Activated T-helper 17 cell treated with anti-CD3 and anti-CD28 coated beads, Interleukin-2, amount 50 U/mL, for 72 hours (primary cell): Measurements from ENCODE around the gene SENP6. TPM values are rescaled to one million over a fixed set of nuclear protein-coding genes. Genes with fewer than 3 reads are reported as not detected.
"Not testable (repeated sequence)": the region's sequence is repeated elsewhere in the genome, so short reads cannot be mapped to it uniquely, and the experiment has no call there.

ENCODE experiments used
- ATAC-seq: fragments of 150-1000 bp; cut with Tn5 transposase; replicated peaks from 2 replicates; pipeline ENCODE4 v1.10.0; 2021; ENCODE audit warnings: mild to moderate bottlenecking, moderate library complexity
- H3K27ac Mint-ChIP-seq: one replicate; pipeline ENCODE4 v1.8.0; 2022; ENCODE audit warnings: mixed read lengths
- H3K27me3 Mint-ChIP-seq: one replicate; pipeline ENCODE4 v1.8.0; 2022; ENCODE audit warnings: mixed read lengths
- H3K36me3 Mint-ChIP-seq: one replicate; pipeline ENCODE4 v1.8.0; 2022; ENCODE audit warnings: low read depth, mild to moderate bottlenecking, mixed read lengths
- H3K4me1 Mint-ChIP-seq: one replicate; pipeline ENCODE4 v1.8.0; 2022; ENCODE audit warnings: mixed read lengths
- H3K4me3 Mint-ChIP-seq: one replicate; pipeline ENCODE4 v1.8.0; 2022; ENCODE audit warnings: mild to moderate bottlenecking, mixed read lengths
- H3K9me3 Mint-ChIP-seq: one replicate; pipeline ENCODE4 v1.8.0; 2022; ENCODE audit warnings: mixed read lengths
- total RNA-seq, 2 donors: library from RNA; stranded (reverse); gene quantifications; one replicate each; pipeline ENCODE4 v1.2.3, GENCODE V29; 2022

Gene SENP6
- total RNA-seq, 2 donors from 2014 or later = 60.0 to 68.3 TPM

DNA sequence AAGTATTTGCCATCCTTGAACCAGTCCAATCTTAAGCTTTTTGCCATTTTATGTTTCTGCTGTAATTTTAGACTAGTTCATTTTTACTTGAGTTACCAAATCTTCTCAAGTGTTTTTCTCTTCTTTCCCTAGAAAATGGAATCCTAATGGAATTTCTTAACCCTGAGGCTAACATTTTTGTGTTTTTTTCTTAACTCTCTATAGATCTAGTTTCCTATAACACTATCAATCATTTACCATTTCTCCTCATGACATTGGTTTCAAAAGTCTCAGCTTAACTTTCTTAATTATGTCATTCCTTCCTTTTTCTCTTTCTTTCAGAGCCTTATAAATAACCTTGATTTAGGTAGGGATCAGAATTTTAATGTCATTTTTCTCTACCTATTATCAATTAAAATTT is 54.8 kb downstream of the SENP6 start:
- H3K27me3 Mint-ChIP-seq = no peaks in the 10 kb centered on the region
- H3K36me3 Mint-ChIP-seq = peaks cover 94% of the 10 kb centered on the region
- no peaks in the 10 kb centered on the region for H3K4me1 Mint-ChIP-seq
- no peak overlapping the region for H3K27ac Mint-ChIP-seq
- H3K4me3 Mint-ChIP-seq = no peak overlapping the region
- no peaks in the 10 kb centered on the region for H3K9me3 Mint-ChIP-seq
- no peak for ATAC-seq

DNA sequence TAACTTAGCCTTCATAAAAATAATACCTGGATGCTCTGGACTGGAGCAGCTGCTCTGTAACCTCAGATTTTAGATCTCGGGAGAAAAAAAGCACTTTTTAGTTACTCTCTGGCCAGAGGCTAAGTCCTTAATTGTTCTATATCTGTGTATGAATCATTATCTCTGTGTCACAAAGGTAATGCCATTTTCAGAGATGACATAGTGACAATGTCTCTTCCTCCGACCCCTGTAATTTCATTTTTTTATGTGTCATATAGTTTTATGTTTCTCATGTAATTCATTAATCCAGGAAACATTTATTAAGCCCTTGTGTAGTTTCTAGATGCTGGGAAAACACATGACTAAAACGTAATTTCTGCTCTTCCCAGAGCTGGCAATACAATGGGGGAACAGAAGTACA is 55.6 kb downstream of the SENP6 start:
- peaks cover 94% of the 10 kb centered on the region for H3K36me3 Mint-ChIP-seq
- H3K4me3 Mint-ChIP-seq = no peak overlapping the region
- no peaks in the 10 kb centered on the region for H3K4me1 Mint-ChIP-seq
- H3K27ac Mint-ChIP-seq = peak overlapping the region; percentile 1
- no peaks in the 10 kb centered on the region for H3K9me3 Mint-ChIP-seq
- no peaks in the 10 kb centered on the region for H3K27me3 Mint-ChIP-seq
- no peak for ATAC-seq

GRCh38 chr6:75666592-75666991 is 64.9 kb downstream of the SENP6 start:
- H3K27ac Mint-ChIP-seq = no peak overlapping the region
- no peaks in the 10 kb centered on the region for H3K27me3 Mint-ChIP-seq
- no peaks in the 10 kb centered on the region for H3K9me3 Mint-ChIP-seq
- H3K4me1 Mint-ChIP-seq = no peaks in the 10 kb centered on the region
- peaks cover 92% of the 10 kb centered on the region for H3K36me3 Mint-ChIP-seq
- ATAC-seq = no peak
- no peak overlapping the region for H3K4me3 Mint-ChIP-seq

DNA sequence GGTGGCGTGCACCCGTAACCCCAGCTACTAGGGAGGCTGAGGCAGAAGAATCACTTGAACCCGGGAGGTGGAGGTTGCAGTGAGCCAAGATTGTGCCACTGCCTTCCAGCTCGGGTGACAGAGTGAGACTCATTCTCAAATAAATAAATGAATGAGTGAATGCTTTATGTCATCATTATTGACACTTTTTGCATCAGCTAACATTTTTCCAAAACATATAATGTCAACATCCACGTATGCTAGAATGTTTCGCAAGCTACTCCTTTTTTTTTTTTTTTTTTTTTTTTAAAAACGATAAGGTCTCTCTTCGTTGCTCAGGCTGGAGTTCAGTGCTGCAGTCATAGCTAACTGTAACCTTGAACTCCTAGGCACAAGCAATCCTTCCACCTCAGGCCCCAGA is 72.2 kb downstream of the SENP6 start:
- ATAC-seq = no peak
- Mint-ChIP-seq H3K9me3 (no peaks in the 10 kb centered on the region), H3K4me3 (no peak overlapping the region), H3K4me1 (no peaks in the 10 kb centered on the region), H3K27me3 (no peaks in the 10 kb centered on the region), H3K27ac (no peak overlapping the region), H3K36me3 (peaks cover 81% of the 10 kb centered on the region)

DNA sequence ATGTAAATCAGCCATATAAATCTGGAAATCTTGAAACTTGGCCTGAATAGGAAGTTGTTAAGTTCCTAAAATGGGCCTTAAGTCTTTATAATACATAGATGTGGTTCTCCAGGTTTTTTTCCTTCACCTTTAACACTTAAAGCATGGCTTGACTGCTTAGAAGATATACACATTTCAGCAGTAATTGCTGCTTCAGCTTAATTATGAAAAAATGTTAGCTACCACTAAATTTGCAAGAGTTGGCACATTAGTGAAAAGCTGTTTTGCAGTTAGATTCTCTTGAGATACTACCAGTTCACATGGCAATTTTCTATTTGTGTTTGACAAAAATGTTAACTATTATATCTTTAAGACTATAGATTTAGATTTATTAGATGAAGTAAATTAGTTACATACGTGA is 74.7 kb downstream of the SENP6 start:
- Mint-ChIP-seq H3K36me3 (peaks cover 88% of the 10 kb centered on the region), H3K9me3 (peaks cover 7% of the 10 kb centered on the region), H3K4me3 (no peak overlapping the region), H3K27me3 (no peaks in the 10 kb centered on the region), H3K27ac (no peak overlapping the region), H3K4me1 (no peaks in the 10 kb centered on the region)
- ATAC-seq = no peak

- peaks cover 100% of the 10 kb centered on the region for H3K36me3 Mint-ChIP-seq
- H3K27me3 Mint-ChIP-seq, H3K4me3 Mint-ChIP-seq, H3K27ac Mint-ChIP-seq, ATAC-seq, H3K4me1 Mint-ChIP-seq: not testable (repeated sequence)
- peaks cover 15% of the 10 kb centered on the region for H3K9me3 Mint-ChIP-seq
Observed at GRCh38 chr6:75682548-75682947, 80.9 kb downstream of the SENP6 start.

DNA sequence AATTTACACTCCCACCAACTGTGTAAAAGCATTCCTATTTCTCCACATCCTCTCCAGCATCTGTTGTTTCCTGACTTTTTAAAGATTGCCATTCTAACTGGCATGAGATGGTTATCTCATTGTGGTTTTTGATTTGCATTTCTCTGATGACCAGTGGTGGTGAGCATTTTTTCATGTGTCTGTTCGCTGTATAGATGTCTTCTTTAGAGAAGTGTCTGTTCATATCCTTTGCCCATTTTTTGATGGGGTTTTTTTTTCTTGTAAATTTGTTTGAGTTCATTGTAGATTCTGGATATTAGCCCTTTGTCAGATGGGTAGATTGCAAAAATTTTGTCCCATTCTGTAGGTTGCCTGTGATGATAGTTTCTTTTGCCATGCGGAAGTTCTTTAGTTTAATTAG is 81.3 kb downstream of the SENP6 start:
- Mint-ChIP-seq H3K9me3 (peaks cover 15% of the 10 kb centered on the region), H3K36me3 (peaks cover 98% of the 10 kb centered on the region), H3K27ac (peak overlapping the region; percentile 27)
- not testable (repeated sequence) for H3K27me3 Mint-ChIP-seq, H3K4me1 Mint-ChIP-seq, ATAC-seq, H3K4me3 Mint-ChIP-seq

DNA sequence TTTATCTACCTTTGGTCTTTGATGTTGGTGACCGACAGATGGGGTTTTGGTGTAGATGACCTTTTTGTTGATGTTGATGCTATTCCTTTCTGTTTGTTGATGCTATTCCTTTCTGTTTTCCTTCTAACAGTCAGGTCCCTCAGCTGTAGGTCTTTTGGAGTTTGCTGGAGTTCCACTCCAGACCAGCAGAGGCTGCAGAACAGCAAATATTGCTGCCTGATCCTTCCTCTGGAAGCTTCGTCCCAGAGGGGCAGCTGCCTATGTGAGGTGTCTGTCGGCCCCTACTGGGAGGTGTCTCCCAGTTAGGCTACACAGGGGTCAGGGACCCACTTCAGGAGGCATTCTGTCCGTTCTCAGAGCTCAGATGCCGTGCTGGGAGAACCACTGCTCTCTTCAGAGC is 85.9 kb downstream of the SENP6 start:
- not testable (repeated sequence) for H3K4me3 Mint-ChIP-seq, H3K4me1 Mint-ChIP-seq, ATAC-seq, H3K27ac Mint-ChIP-seq, H3K9me3 Mint-ChIP-seq, H3K27me3 Mint-ChIP-seq
- H3K36me3 Mint-ChIP-seq = peaks cover 80% of the 10 kb centered on the region

- peaks cover 80% of the 10 kb centered on the region for H3K36me3 Mint-ChIP-seq
- H3K9me3 Mint-ChIP-seq, H3K4me3 Mint-ChIP-seq, ATAC-seq, H3K27ac Mint-ChIP-seq, H3K4me1 Mint-ChIP-seq, H3K27me3 Mint-ChIP-seq: not testable (repeated sequence)
Observed at GRCh38 chr6:75687937-75688336, 86.3 kb downstream of the SENP6 start.

DNA sequence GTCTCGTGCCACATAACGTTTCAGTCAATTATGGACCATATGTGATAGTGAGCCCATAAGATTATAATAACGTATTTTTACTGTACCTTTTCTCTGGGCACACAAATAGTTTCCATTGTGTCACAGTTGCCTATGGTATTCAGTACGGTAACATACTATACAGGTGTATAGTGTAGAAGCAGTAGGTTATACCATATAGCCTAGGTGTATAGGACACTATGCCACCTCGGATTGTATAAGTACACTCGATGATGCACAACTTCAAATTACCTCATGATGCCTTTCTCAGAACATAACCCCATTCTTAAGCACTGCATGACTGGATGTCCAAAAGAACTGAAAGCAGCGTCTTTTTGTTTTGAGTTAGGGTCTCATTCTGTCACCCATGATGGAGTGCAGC is 87.9 kb downstream of the SENP6 start:
- no peaks in the 10 kb centered on the region for H3K27me3 Mint-ChIP-seq
- H3K36me3 Mint-ChIP-seq = peaks cover 72% of the 10 kb centered on the region
- no peak overlapping the region for H3K27ac Mint-ChIP-seq
- H3K4me3 Mint-ChIP-seq = no peak overlapping the region
- H3K9me3 Mint-ChIP-seq = no peaks in the 10 kb centered on the region
- ATAC-seq = no peak
- H3K4me1 Mint-ChIP-seq = peaks cover 7% of the 10 kb centered on the region

DNA sequence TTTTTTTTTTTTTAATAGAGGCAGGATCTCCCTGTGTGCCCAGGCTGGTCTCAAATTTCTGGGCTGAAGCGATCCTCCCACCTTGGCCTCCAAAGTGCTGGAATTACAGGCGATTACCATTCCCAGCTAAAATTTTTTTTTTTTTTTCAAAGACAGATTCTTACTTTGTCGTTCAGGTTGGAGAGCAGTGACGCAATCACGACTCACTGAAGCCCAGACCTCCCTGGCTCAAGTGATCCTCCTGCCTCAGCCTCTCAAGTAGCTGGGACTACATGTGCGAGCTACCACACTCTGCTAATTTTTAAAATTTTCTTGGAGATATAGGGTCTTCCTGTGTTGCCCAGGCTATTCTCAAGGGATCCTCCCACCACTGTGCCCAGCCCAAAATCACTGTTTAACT is 89.3 kb downstream of the SENP6 start:
- no peak overlapping the region for H3K4me3 Mint-ChIP-seq
- peaks cover 70% of the 10 kb centered on the region for H3K36me3 Mint-ChIP-seq
- no peak for ATAC-seq
- no peak overlapping the region for H3K27ac Mint-ChIP-seq
- no peaks in the 10 kb centered on the region for H3K27me3 Mint-ChIP-seq
- peaks cover 7% of the 10 kb centered on the region for H3K4me1 Mint-ChIP-seq
- H3K9me3 Mint-ChIP-seq = no peaks in the 10 kb centered on the region

GRCh38 chr6:75693534-75693933 is 91.9 kb downstream of the SENP6 start:
- H3K27me3 Mint-ChIP-seq = no peaks in the 10 kb centered on the region
- H3K4me1 Mint-ChIP-seq = no peaks in the 10 kb centered on the region
- H3K4me3 Mint-ChIP-seq = no peak overlapping the region
- H3K27ac Mint-ChIP-seq = no peak overlapping the region
- peaks cover 72% of the 10 kb centered on the region for H3K36me3 Mint-ChIP-seq
- no peaks in the 10 kb centered on the region for H3K9me3 Mint-ChIP-seq
- ATAC-seq = no peak

GRCh38 chr6:75694406-75694805 is 92.7 kb downstream of the SENP6 start:
- Mint-ChIP-seq H3K4me1 (no peaks in the 10 kb centered on the region), H3K27me3 (no peaks in the 10 kb centered on the region)

DNA sequence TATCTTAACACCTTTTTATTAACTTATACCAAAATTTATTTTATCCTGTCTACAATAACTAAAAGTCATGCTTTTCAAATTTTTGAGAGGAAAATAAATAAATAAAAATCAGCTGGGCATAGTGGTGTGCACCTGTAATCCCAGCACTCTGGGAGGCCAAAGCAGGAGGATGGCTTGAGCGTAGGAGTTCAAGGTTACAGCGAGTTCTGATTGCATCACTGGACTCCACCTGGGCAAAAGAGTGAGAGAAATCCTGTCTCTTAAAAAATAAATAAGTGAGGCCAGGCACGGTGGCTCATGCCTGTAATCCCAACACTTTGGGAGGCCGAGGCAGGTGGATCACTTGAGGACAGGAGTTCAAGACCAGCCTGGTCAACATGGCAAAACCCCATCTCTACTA is 106.7 kb downstream of the SENP6 start:
- not testable (repeated sequence) for ATAC-seq, H3K4me1 Mint-ChIP-seq, H3K9me3 Mint-ChIP-seq

More at GRCh38 chr6:75694406-75694805, 92.7 kb downstream of the SENP6 start:
- H3K9me3 Mint-ChIP-seq = no peaks in the 10 kb centered on the region
- no peak overlapping the region for H3K27ac Mint-ChIP-seq
- H3K4me3 Mint-ChIP-seq = no peak overlapping the region
- H3K36me3 Mint-ChIP-seq = peaks cover 72% of the 10 kb centered on the region
- no peak for ATAC-seq

DNA sequence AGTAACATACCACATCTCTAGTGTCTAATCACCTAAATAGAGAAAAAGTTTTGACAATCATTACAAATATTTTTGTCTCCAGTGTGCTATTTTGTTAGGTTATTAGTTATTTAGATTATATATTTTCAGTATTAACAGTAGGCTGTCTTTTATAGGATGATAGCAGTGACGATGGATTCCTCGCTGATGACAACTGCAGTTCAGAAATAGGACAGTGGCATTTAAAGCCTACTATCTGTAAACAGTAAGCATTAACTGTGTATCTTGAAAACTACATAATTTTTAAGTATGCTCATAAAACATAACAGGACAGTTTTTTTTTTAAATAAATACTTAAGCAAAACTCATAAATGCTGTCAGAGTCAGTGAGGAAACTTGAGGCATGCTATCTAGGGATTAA is 109.5 kb downstream of the SENP6 start:
- H3K4me3 Mint-ChIP-seq = no peak overlapping the region
- H3K4me1 Mint-ChIP-seq = peaks cover 4% of the 10 kb centered on the region
- H3K27ac Mint-ChIP-seq = no peak overlapping the region
- ATAC-seq = no peak
- H3K27me3 Mint-ChIP-seq = no peaks in the 10 kb centered on the region
- H3K36me3 Mint-ChIP-seq = peaks cover 84% of the 10 kb centered on the region
- no peaks in the 10 kb centered on the region for H3K9me3 Mint-ChIP-seq

More for the DNA sequence above, 106.7 kb downstream of the SENP6 start:
- not testable (repeated sequence) for H3K4me3 Mint-ChIP-seq, H3K27ac Mint-ChIP-seq, H3K27me3 Mint-ChIP-seq
- H3K36me3 Mint-ChIP-seq = peaks cover 87% of the 10 kb centered on the region

- H3K4me1 Mint-ChIP-seq = no peaks in the 10 kb centered on the region
- H3K27me3 Mint-ChIP-seq = no peaks in the 10 kb centered on the region
- no peaks in the 10 kb centered on the region for H3K9me3 Mint-ChIP-seq
- H3K4me3 Mint-ChIP-seq = no peak overlapping the region
- no peak for ATAC-seq
- H3K27ac Mint-ChIP-seq = no peak overlapping the region
- peaks cover 24% of the 10 kb centered on the region for H3K36me3 Mint-ChIP-seq
Observed at GRCh38 chr6:75719133-75719532, 117.5 kb downstream of the SENP6 start.
